ENCODE data around the gene ZNF84. TPM values are rescaled to one million over a fixed set of nuclear protein-coding genes. Genes with fewer than 3 reads are reported as not detected.

Gene ZNF84
- total and polyA plus RNA-seq, 10 of the 15 experiments (the other 5 are each of a cell fraction or from before 2014, with no cell fraction given): 10.4 to 35.3 (median 16.6) TPM

- no peaks in the 10 kb centered on the region for H3K79me2 ChIP-seq (ENCODE audit: control insufficient read depth, insufficient read depth, low read length)
- H3K36me3 ChIP-seq (ENCODE audit: control insufficient read depth in 2 of 2, insufficient read depth in 2 of 2, low read length in 1 of 2): peaks cover 0 to 14% of the 10 kb centered on the region in 2 experiments; a peak in 1 of 4 replicates
- SMC1A ChIA-PET (ENCODE audit: uncharacterized antibody, unreplicated experiment): no interaction called here
- no peak for ATAC-seq
- BruUV-seq (replicated peaks): no TSS peak
- H2AFZ ChIP-seq (ENCODE audit: control insufficient read depth, low read depth, low read length): no peak overlapping the region
- H4K20me1 ChIP-seq (ENCODE audit: control insufficient read depth, insufficient read depth): no peaks in the 10 kb centered on the region
- DNase-seq (ENCODE audit: low read depth, low spot score): no peak
- intact Hi-C loops (cut with micrococcal nuclease; ENCODE audit: unreplicated experiment): no loop called here
- no peak overlapping the region for H3K27ac ChIP-seq (ENCODE audit: control insufficient read depth, insufficient read depth)
- in situ Hi-C loops (cut with MboI): no loop called here
- no peak overlapping the region for H3K9ac ChIP-seq (ENCODE audit: control insufficient read depth, insufficient read depth, low read length)
- FAIRE-seq: no peak
- no peak overlapping the region for H3K4me2 ChIP-seq (ENCODE audit: control insufficient read depth, insufficient read depth)
- 50% methylated on average over 1 of the region's 1 CpG for WGBS (ENCODE audit: insufficient coverage, insufficient replicate concordance, low lambda C conversion rate, missing lambda C conversion rate)
- CTCF ChIA-PET: no interaction called here
- no peaks in the 10 kb centered on the region for H3K4me1 ChIP-seq (ENCODE audit: control insufficient read depth, insufficient read depth, low read length)
- no peaks in the 10 kb centered on the region for H3K27me3 ChIP-seq (replicated peaks in 1 of 2; ENCODE audit: control insufficient read depth in 2 of 2, insufficient read depth in 2 of 2, low read length in 1 of 2)
- no peak for TF ChIP-seq E4F1 (IDR thresholded peaks at IDR 0.05; ENCODE audit: borderline replicate concordance, partially characterized antibody)
- no peak for TF ChIP-seq ZBED1 (IDR thresholded peaks at IDR 0.05; ENCODE audit: borderline replicate concordance)
- TF ChIP-seq MYB (IDR thresholded peaks at IDR 0.05; ENCODE audit: borderline replicate concordance, low read depth, low read length): no peak
- POLR2A ChIA-PET: no interaction called here
- H3K9me3 ChIP-seq (replicated peaks; ENCODE audit: control insufficient read depth, insufficient read depth, low read length): peaks cover 44% of the 10 kb centered on the region
- RAD21 ChIA-PET (ENCODE audit: unreplicated experiment): no interaction called here
- no peak overlapping the region for H3K4me3 ChIP-seq
Observed at GRCh38 chr12:133107121-133107520, 69.8 kb downstream of the ZNF84 start.

GRCh38 chr12:133108150-133108549 is 70.8 kb downstream of the ZNF84 start:
- ChIA-PET POLR2A (no interaction called here), CTCF (no interaction called here), SMC1A (ENCODE audit: uncharacterized antibody, unreplicated experiment) (no interaction called here), RAD21 (ENCODE audit: unreplicated experiment) (no interaction called here)
- FAIRE-seq (no peak), ATAC-seq (no peak), DNase-seq (ENCODE audit: low read depth, low spot score) (no peak)
- Histone ChIP-seq H3K4me1 (ENCODE audit: control insufficient read depth, insufficient read depth, low read length) (no peaks in the 10 kb centered on the region), H4K20me1 (ENCODE audit: control insufficient read depth, insufficient read depth) (no peaks in the 10 kb centered on the region), H3K4me3 (no peak overlapping the region), H3K27ac (ENCODE audit: control insufficient read depth, insufficient read depth) (no peak overlapping the region), H2AFZ (ENCODE audit: control insufficient read depth, low read depth, low read length) (no peak overlapping the region), H3K79me2 (ENCODE audit: control insufficient read depth, insufficient read depth, low read length) (no peaks in the 10 kb centered on the region), H3K4me2 (ENCODE audit: control insufficient read depth, insufficient read depth) (no peak overlapping the region), H3K36me3 (ENCODE audit: control insufficient read depth in 2 of 2, insufficient read depth in 2 of 2, low read length in 1 of 2) (peaks cover 0 to 14% of the 10 kb centered on the region in 2 experiments; a peak in 1 of 4 replicates), H3K9ac (ENCODE audit: control insufficient read depth, insufficient read depth, low read length) (no peak overlapping the region), H3K27me3 (replicated peaks in 1 of 2; ENCODE audit: control insufficient read depth in 2 of 2, insufficient read depth in 2 of 2, low read length in 1 of 2) (no peaks in the 10 kb centered on the region), H3K9me3 (replicated peaks; ENCODE audit: control insufficient read depth, insufficient read depth, low read length) (peaks cover 46% of the 10 kb centered on the region)
- 97% methylated on average over 2 of the region's 2 CpGs for WGBS (ENCODE audit: insufficient coverage, insufficient replicate concordance, low lambda C conversion rate, missing lambda C conversion rate)
- TF ChIP-seq NFIC (IDR thresholded peaks at IDR 0.05; ENCODE audit: low read depth, low read length): no peak
- TF ChIP-seq RELA (IDR thresholded peaks at IDR 0.05; ENCODE audit: borderline replicate concordance, partially characterized antibody): no peak
- no peak for TF ChIP-seq SIN3A (IDR thresholded peaks at IDR 0.05; ENCODE audit: low read depth, low read length)
- TF ChIP-seq IKZF2 (IDR thresholded peaks at IDR 0.05): no peak
- no peak for TF ChIP-seq SPI1 (IDR thresholded peaks at IDR 0.05; ENCODE audit: borderline replicate concordance, insufficient read depth, low read depth, low read length)
- no peak for TF ChIP-seq MTA2 (IDR thresholded peaks at IDR 0.05; ENCODE audit: low read depth)
- TF ChIP-seq IRF4 (IDR thresholded peaks at IDR 0.05; ENCODE audit: low read depth, low read length): no peak
- TF ChIP-seq SREBF2 (IDR thresholded peaks at IDR 0.05; ENCODE audit: low read length): no peak
- TF ChIP-seq HDAC2 (IDR thresholded peaks at IDR 0.05): no peak
- no peak for TF ChIP-seq POLR2A (IDR thresholded peaks at IDR 0.05; ENCODE audit: low read depth, low read length)
- no peak for TF ChIP-seq ETV6 (conservative IDR thresholded peaks at IDR 0.05 in 1 of 2, IDR thresholded peaks at IDR 0.05 in 1 of 2; ENCODE audit: borderline replicate concordance in 1 of 2, low read depth in 1 of 2)
- intact Hi-C loops (cut with micrococcal nuclease; ENCODE audit: unreplicated experiment): no loop called here
- no TSS peak for BruUV-seq (replicated peaks)
- in situ Hi-C loops (cut with MboI): no loop called here
